PC-3 (cell line): Measurements from ENCODE around the gene ART4. TPM values are rescaled to one million over a fixed set of nuclear protein-coding genes. Genes with fewer than 3 reads are reported as not detected.

ENCODE experiments used
- ATAC-seq: fragments of 200-7000 bp; cut with Tn5 transposase; 2 replicates; pipeline ENCODE4 v1.9.1; 2020; ENCODE audit warnings: mild to moderate bottlenecking, moderate library complexity
- BruUV-seq: library from RNA; stranded (reverse); fragments of 400-500 nt; replicated peaks from 2 replicates; lab custom pipeline; 2021; lab: Mats Ljungman, UMichigan
- CTCF ChIA-PET: fragments of 300-600 bp; sonication (Branson Sonifier 250); formaldehyde crosslinking; loops from one replicate; lab custom pipeline; 2022; ENCODE audit warnings: antibody characterized with exemption; lab: Charles Lee
- POLR2A ChIA-PET: fragments of 300-600 bp; sonication (Branson Sonifier 250); formaldehyde crosslinking; loops from one replicate; lab custom pipeline; 2022; ENCODE audit warnings: antibody characterized with exemption; ENCODE audit not compliant: unreplicated experiment; lab: Charles Lee
- DNase-seq: peaks from one replicate; pipeline ENCODE4 v3.0.0-alpha.2; 2015
- H2AFZ ChIP-seq: fragments of 300-600 bp; sonication (generic); 2 replicates; pipeline ENCODE4 v1.6.0; 2016; ENCODE audit warnings: antibody characterized with exemption, low read length
- H3F3A ChIP-seq: fragments of 300-600 bp; sonication (generic); one replicate; pipeline ENCODE4 v1.6.0; 2017; ENCODE audit warnings: antibody characterized with exemption, low read length, control low read depth, mild to moderate bottlenecking; ENCODE audit not compliant: unreplicated experiment
- H3K27ac ChIP-seq: fragments of 300-600 bp; sonication (generic); 2 replicates; pipeline ENCODE4 v1.5.1; 2016; ENCODE audit warnings: mild to moderate bottlenecking, low read length
- H3K27me3 ChIP-seq: fragments of 300-600 bp; sonication (generic); 2 replicates; pipeline ENCODE4 v1.6.1; 2016; ENCODE audit warnings: low read length, mixed read lengths
- H3K36me3 ChIP-seq: fragments of 300-600 bp; sonication (generic); 2 replicates; pipeline ENCODE4 v1.6.1; 2016; ENCODE audit warnings: low read depth, mixed run types, low read length, mixed read lengths
- H3K4me1 ChIP-seq: fragments of 300-600 bp; sonication (generic); 2 replicates; pipeline ENCODE4 v1.5.1; 2016; ENCODE audit warnings: low read length; ENCODE audit not compliant: insufficient read depth
- H3K4me2 ChIP-seq: fragments of 300-600 bp; sonication (generic); 2 replicates; pipeline ENCODE4 v1.6.0; 2016; ENCODE audit warnings: low read length
- H3K4me3 ChIP-seq: fragments of 300-600 bp; sonication (generic); 2 replicates; pipeline ENCODE4 v1.5.1; 2016; ENCODE audit warnings: mild to moderate bottlenecking, low read length, mixed read lengths
- H3K79me2 ChIP-seq: fragments of 300-600 bp; sonication (generic); 2 replicates; pipeline ENCODE4 v1.6.1; 2017; ENCODE audit warnings: low read length, mixed read lengths
- H3K9ac ChIP-seq: fragments of 300-600 bp; sonication (generic); 2 replicates; pipeline ENCODE4 v1.6.0; 2016; ENCODE audit warnings: mild to moderate bottlenecking, low read length
- H3K9me2 ChIP-seq: fragments of 300-600 bp; sonication (generic); replicated peaks from 2 replicates; pipeline ENCODE4 v1.6.1; 2016; ENCODE audit warnings: mixed run types, low read length, mixed read lengths
- H3K9me3 ChIP-seq: fragments of 300-600 bp; sonication (generic); 2 replicates; pipeline ENCODE4 v1.6.1; 2016; ENCODE audit warnings: low read length, mixed read lengths
- H4K20me1 ChIP-seq: fragments of 300-600 bp; sonication (generic); 2 replicates; pipeline ENCODE4 v1.6.1; 2016; ENCODE audit warnings: low read length, mixed read lengths
- CTCF ChIP-seq: fragments of 300-600 bp; sonication (generic); conservative IDR thresholded peaks from 2 replicates; pipeline ENCODE4 v1.5.1; 2017; ENCODE audit warnings: antibody characterized with exemption, low read depth, mild to moderate bottlenecking, low read length
- EZH2 ChIP-seq: fragments of 300-600 bp; sonication (generic); IDR thresholded peaks from one replicate; pipeline ENCODE4 v1.6.1; 2017; ENCODE audit warnings: antibody characterized with exemption, mild to moderate bottlenecking, low read length; ENCODE audit not compliant: unreplicated experiment
- EZH2phosphoT487 ChIP-seq: fragments of 300-600 bp; sonication (generic); IDR thresholded peaks from 2 replicates; pipeline ENCODE4 v1.6.1; 2018; ENCODE audit warnings: mild to moderate bottlenecking, antibody characterized with exemption, low read length, borderline replicate concordance
- intact Hi-C: fragments of 100-400 bp; cut with micrococcal nuclease; formaldehyde crosslinking; loops from 2 replicates; pipeline ENCODE4 v1.9.0; 2023
- total RNA-seq: library from RNA; depleted of rRNA; stranded (reverse); fragments of >200 nt; gene quantifications from 2 replicates; pipeline ENCODE4 v1.2.3, GENCODE V29; 2014

The ART4 gene
- total RNA-seq, 1 experiment from 2014 or later: not detected

- H3K9me2 ChIP-seq: no peaks in the 10 kb centered on the region
- no peak overlapping the region for H2AFZ ChIP-seq
- no peak overlapping the region for H3K27ac ChIP-seq
- H3K4me1 ChIP-seq: peaks cover 14% of the 10 kb centered on the region
- CTCF ChIA-PET: no interaction called here
- no peaks in the 10 kb centered on the region for H3K27me3 ChIP-seq
- no peaks in the 10 kb centered on the region for H3K9me3 ChIP-seq
- no peak for ATAC-seq
- H3K4me2 ChIP-seq: no peak overlapping the region
- no TSS peak for BruUV-seq
- no peak for DNase-seq
- H4K20me1 ChIP-seq: no peaks in the 10 kb centered on the region
- H3K79me2 ChIP-seq: no peaks in the 10 kb centered on the region
- H3F3A ChIP-seq: no peaks in the 10 kb centered on the region
- H3K4me3 ChIP-seq: no peak overlapping the region
- TF ChIP-seq EZH2 (no peak), EZH2phosphoT487 (no peak), CTCF (no peak)
- H3K9ac ChIP-seq: no peak overlapping the region
- POLR2A ChIA-PET: no interaction called here
- no peaks in the 10 kb centered on the region for H3K36me3 ChIP-seq
- intact Hi-C loops: no loop called here
These were observed 47.4 kb upstream of the ART4 start for GRCh38 chr12:14890701-14891100.

- no peaks in the 10 kb centered on the region for H4K20me1 ChIP-seq
- ATAC-seq: no peak
- no peaks in the 10 kb centered on the region for H3K79me2 ChIP-seq
- H3K4me3 ChIP-seq: no peak overlapping the region
- H3K4me1 ChIP-seq: peaks cover 29% of the 10 kb centered on the region
- no peaks in the 10 kb centered on the region for H3K9me3 ChIP-seq
- peak overlapping the region; percentile 65 for H3K4me2 ChIP-seq
- H3K36me3 ChIP-seq: no peaks in the 10 kb centered on the region
- H3F3A ChIP-seq: no peaks in the 10 kb centered on the region
- DNase-seq: peak; percentile 39
- no peaks in the 10 kb centered on the region for H3K9me2 ChIP-seq
- intact Hi-C loops: loop anchor here (5.0 kb wide), 1 partner anchor 39 kb away; no protein-coding TSS in a partner anchor
- POLR2A ChIA-PET: no interaction called here
- TF ChIP-seq EZH2phosphoT487 (no peak), CTCF (no peak), EZH2 (no peak)
- CTCF ChIA-PET: no interaction called here
- H3K27me3 ChIP-seq: no peaks in the 10 kb centered on the region
- no peak overlapping the region for H3K27ac ChIP-seq
- no peak overlapping the region for H3K9ac ChIP-seq
- H2AFZ ChIP-seq: no peak overlapping the region
- no TSS peak for BruUV-seq
These were observed 42.9 kb upstream of the ART4 start for GRCh38 chr12:14886271-14886670.

- H4K20me1 ChIP-seq: no peaks in the 10 kb centered on the region
- POLR2A ChIA-PET: no interaction called here
- H3K27ac ChIP-seq: no peak within 1 kb of the TSS
- no peaks in the 10 kb centered on the region for H3K36me3 ChIP-seq
- no peaks in the 10 kb centered on the region for H3K27me3 ChIP-seq
- peak within 1 kb of the TSS; percentile 40; the same call in 1 of the 2 replicates for H2AFZ ChIP-seq
- intact Hi-C loops: loop anchor here (5.0 kb wide), 1 partner anchor 38 kb away; no protein-coding TSS in a partner anchor
- DNase-seq: peak; percentile 78
- H3F3A ChIP-seq: no peaks in the 10 kb centered on the region
- no peak for TF ChIP-seq EZH2
- TF ChIP-seq EZH2phosphoT487: no peak
- TF ChIP-seq CTCF: no peak
- no peak within 1 kb of the TSS for H3K9ac ChIP-seq
- H3K9me3 ChIP-seq: no peaks in the 10 kb centered on the region
- no TSS peak for BruUV-seq
- no peaks in the 10 kb centered on the region for H3K9me2 ChIP-seq
- no peaks in the 10 kb centered on the region for H3K79me2 ChIP-seq
- peak within 1 kb of the TSS; percentile 70 for H3K4me2 ChIP-seq
- H3K4me3 ChIP-seq: peak within 1 kb of the TSS; percentile 28; the same call in 1 of the 2 replicates
- peak; percentile 62 for ATAC-seq
- peaks cover 29% of the 10 kb centered on the region for H3K4me1 ChIP-seq
- CTCF ChIA-PET: no interaction called here
These were observed 42.4 kb upstream of the ART4 start, which contains the start of gene MGP for GRCh38 chr12:14885718-14886221. Gene MGP, minus strand, starts transcription at chr12:14885854. Its CDS starts 63 bp downstream, at chr12:14885791.
